Measurements from ENCODE around the gene KRT6A.
A peak's percentile ranks its signal among the peaks of the same experiment; 100 is the strongest.

The KRT6A gene

DNA sequence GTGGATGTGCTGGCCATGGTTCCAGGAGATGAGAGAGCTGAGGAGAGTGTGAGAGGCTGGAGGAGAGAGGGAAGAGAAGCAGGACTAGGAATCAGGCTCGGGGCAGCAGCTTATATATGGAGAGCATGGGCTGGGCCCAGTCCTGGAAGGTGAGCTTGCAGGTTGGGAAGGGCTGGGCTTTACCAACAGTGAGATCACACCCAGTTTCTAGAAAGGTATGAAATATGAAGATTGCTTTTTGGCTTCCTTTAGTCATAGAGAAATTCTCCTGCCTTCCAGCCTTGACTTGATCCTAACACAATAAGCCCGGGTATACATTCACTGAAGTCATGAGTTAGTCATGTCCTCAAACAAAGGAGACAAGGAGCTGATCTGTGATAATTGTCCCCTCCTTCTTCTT lies at the start of gene KRT6A:
Gene KRT6A, minus strand, starts transcription at position 86 of the 400 bp plus-strand sequence. Its CDS starts 69 bp downstream, at position 17.
- no peak for DNase-seq
- no peak for TF ChIP-seq POLR2A (IDR thresholded peaks at IDR 0.05; ENCODE audit: low read length)

DNA sequence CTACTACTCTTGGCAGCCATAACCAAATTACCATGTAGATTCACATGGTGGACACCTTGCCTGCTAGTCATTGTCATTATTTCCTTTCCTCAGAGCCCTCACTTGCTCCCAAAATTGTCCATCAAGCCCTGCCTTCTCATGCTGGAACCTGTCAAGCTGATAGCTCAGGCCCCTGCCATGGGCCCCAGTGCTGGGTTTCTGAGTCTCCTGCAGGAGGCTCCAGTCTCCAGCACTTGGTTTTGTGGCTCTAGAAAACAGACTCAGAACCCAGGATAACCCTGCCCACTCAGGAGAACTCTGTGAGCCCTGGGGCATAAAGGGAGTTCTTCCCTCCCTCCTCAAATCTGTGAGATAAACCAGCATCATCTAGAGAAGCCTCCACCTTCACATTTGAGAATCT lies 49.1 kb upstream of the KRT6A start:
- DNase-seq: peak in 1 of 2 experiments; percentile 24
- TF ChIP-seq GATA1 (IDR thresholded peaks at IDR 0.05; ENCODE audit: low read depth, low read length): no peak
- no peak for TF ChIP-seq POLR2A (IDR thresholded peaks at IDR 0.05; ENCODE audit: low read length)

DNA sequence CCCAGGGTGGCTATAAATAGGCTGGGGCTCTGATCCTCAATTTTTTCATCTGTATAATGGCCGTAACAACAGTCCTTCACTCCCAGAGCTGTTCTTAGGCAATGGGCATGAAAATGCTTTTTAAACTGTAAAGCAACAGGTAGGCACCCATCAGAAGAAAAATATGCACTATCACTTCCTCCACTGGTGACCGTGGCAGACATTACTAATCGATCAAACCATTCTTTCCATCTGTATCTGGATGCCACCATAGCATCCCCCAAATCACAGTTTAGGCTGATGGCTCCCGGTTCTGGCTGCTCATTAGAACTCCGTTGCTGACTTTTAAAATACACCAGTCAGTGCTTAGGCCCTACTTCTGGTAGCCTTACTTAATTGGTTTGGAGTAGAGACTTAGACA lies 48.7 kb upstream of the KRT6A start:
- DNase-seq: no peak
- no peak for TF ChIP-seq POLR2A (IDR thresholded peaks at IDR 0.05; ENCODE audit: low read length)
- no peak for TF ChIP-seq GATA1 (IDR thresholded peaks at IDR 0.05; ENCODE audit: low read depth, low read length)

DNA sequence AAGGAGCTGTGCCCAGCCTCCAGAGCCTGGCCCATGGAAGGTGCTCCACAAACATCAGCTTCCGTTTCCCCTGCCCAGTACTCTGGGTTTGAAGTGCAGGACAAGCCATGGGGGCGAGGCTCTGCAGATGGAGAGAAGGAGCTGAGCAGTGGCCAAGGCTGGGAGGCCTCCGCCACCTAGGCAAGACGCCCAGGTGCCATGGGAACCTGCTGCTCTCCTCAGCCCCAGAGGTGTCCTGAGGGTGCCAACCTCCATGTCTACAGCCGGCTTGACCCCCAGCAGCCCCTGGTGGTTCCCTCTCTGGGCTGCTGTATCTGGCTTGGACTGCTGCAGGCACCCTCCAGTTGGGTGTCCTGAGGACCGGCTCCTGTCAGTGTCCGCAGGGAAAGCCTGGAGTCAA lies 47.5 kb upstream of the KRT6A start:
- TF ChIP-seq GATA1 (IDR thresholded peaks at IDR 0.05; ENCODE audit: low read depth, low read length): no peak
- TF ChIP-seq POLR2A (IDR thresholded peaks at IDR 0.05; ENCODE audit: low read length): no peak
- DNase-seq: no peak

DNA sequence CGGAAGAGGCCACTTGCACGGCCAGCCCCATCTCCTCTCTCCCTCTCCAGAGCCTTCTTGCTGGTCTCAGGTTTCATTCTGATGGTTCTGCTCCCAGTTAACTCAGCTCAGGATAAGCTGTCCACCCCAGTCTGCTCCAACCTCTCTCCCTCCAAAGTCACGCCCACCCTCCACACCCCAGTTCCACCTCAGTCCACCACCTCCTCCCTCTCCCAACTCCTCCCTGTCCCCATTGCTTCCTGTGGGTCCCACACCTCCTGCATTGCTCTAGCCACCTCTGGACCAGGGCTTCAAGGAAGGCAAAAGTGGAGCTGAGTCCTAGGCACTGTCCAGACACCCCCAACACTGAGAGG lies 46.7 kb upstream of the KRT6A start:
- DNase-seq: no peak

DNA sequence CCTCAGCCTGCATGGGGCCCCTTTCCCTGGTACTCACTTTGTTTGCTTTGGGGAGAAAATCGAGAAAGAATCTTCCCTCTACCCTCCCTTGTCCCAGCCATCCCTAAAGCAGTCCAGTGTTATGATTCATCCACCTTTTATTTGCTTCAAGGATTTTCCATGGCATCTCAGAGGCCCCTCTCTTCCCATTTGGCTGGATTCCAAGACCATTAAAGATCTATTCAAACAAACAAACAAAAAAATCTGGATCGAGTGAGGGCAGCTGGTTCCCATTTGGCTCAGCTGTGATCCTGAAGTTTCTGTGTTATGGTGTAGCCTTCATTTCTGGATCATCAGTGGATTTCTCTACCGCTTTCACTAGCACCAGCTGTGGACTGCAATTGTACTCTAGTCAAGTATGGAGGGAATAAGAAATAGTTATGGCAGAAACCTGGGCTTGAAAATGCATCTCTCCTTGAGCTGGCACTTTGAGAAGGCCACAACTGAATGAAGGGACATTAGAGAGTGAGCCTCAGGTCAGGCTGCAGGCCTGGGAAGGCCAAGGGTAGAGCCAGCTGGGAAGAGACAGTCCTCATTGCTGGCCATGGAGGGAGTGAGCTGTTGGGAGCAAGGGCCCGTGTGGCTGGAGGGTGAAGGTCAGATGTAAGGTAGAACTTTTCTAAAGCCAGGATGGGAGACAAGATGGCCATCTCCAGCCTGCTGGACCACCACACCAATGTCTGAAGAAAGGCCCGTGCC lies 46.2 kb upstream of the KRT6A start:
- no peak for DNase-seq
- TF ChIP-seq GATA1 (IDR thresholded peaks at IDR 0.05; ENCODE audit: low read depth, low read length) (no peak), POLR2A (IDR thresholded peaks at IDR 0.05; ENCODE audit: low read length) (no peak)

More for the DNA sequence above, 46.7 kb upstream of the KRT6A start:
- TF ChIP-seq POLR2A (IDR thresholded peaks at IDR 0.05; ENCODE audit: low read length) (no peak), GATA1 (IDR thresholded peaks at IDR 0.05; ENCODE audit: low read depth, low read length) (no peak)

DNA sequence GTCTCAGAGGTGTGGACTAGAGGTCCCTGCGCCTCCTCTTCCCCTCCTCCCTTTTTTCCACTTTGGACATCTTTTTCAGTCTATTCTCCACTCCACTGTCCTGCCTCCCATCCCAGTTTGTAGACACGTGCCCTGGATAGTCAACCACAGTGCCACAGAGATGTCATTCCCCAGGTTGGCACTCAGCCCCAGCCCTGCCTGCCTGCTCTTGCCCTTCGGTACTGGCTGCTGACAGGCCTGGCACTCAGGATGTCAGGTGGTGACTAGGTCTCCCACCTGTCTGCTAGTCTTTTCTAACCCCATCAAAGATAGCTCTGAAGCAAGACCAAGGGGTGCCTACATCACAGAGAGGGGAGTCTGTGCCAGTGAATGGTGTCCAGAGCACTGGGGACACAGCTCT lies 44.0 kb upstream of the KRT6A start:
- TF ChIP-seq POLR2A (IDR thresholded peaks at IDR 0.05; ENCODE audit: low read length): no peak
- TF ChIP-seq GATA1 (IDR thresholded peaks at IDR 0.05; ENCODE audit: low read depth, low read length): no peak
- no peak for DNase-seq

DNA sequence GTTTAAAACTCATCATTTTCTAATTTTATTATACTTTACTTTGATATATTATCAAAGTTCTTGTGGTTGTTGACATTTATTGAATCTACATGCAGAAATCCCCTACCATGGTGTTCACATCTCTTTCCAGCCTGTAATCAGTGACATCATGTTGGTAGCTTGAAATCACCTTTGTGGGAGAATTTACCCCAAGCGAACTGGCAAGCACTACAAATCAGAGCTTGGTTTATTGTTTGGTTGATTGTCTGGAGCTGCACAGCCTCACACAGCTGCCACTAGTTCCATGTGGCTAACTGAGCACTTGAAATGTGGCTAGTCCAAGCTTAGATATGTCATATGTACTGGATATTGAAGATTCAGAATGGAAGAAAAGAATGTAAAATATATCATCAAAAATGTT lies 42.5 kb upstream of the KRT6A start:
- TF ChIP-seq GATA1 (IDR thresholded peaks at IDR 0.05; ENCODE audit: low read depth, low read length): no peak
- no peak for DNase-seq

DNA sequence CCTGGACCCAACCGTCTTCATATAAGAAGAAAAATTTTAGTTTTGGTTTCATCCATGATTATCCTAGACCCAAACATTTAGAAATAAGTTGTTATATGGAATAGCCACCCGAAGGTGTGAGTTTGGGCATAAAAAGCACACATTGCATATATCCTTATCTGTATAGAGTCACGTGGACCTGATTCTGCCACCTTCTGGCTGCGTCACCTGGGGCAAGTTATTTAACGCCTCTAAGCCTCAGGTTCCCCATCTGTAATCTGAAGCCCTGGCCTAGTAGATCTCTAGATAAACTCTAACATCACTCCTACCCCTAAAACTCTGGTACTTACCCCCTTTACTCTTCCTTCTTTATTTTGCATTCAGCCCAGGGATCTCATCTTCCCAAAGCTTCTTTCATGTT lies 41.4 kb upstream of the KRT6A start:
- TF ChIP-seq GATA1 (IDR thresholded peaks at IDR 0.05; ENCODE audit: low read depth, low read length) (no peak), POLR2A (IDR thresholded peaks at IDR 0.05; ENCODE audit: low read length) (no peak)
- no peak for DNase-seq

DNA sequence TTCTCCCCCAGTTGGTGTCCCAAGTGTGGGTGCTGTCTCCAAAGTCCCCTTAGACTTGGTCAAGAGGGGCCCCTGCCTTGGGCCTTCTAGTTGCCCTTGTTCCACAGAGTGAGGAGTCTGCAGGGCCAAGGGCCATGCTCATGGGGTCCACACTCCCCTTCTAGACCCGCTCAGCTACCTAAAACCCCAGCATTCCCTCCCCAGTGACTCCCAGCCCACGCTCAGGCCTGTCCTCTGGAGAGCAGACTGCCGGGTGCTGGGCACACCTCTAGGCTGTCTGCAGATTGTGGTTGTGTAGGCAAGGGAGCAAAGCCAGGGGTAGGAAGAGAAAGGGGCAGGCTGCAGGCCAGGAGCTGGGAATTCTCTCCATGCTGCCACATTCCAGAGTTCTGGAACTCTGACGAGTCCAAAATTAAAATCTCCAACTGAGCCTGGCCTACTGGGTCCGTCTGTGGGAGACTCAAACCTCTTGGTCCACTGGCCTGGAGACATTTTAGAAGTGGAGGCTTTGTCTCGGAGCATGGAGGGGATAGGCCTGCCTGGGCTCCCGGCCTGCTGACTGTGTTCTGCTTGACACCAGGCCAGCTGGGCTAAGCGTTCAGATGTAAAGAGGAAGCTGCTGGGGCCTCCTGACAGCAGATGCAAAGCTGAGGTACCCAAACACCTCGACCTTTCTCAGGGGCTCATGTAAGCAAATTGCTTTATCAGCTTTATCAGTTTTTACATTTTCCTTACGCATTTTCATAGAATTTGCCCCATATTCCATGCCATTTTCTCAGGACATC lies 40.8 kb upstream of the KRT6A start:
- no peak for DNase-seq
- TF ChIP-seq POLR2A (IDR thresholded peaks at IDR 0.05; ENCODE audit: low read length): no peak
- TF ChIP-seq GATA1 (IDR thresholded peaks at IDR 0.05; ENCODE audit: low read depth, low read length): no peak

DNA sequence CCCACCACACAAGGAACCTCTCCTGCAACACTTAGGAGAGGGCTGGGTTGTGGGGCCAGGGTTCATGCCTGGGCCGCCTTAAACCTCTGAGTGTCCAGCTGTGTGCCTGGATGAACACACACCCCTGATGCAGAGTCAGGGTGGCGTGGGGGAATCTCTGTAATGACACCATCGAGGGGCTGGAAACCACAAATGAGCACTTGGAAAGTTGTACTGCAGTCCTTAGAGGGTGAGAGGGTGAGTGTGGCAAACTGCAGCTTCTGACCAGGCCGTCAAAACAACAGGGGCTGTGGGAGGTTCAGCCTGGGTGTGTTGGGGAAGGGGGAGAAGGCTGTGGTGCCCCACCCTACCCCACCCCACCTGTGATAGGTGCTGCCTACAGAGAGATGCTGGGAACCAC lies 39.6 kb upstream of the KRT6A start:
- TF ChIP-seq POLR2A (IDR thresholded peaks at IDR 0.05; ENCODE audit: low read length): no peak
- TF ChIP-seq GATA1 (IDR thresholded peaks at IDR 0.05; ENCODE audit: low read depth, low read length): no peak
- no peak for DNase-seq

DNA sequence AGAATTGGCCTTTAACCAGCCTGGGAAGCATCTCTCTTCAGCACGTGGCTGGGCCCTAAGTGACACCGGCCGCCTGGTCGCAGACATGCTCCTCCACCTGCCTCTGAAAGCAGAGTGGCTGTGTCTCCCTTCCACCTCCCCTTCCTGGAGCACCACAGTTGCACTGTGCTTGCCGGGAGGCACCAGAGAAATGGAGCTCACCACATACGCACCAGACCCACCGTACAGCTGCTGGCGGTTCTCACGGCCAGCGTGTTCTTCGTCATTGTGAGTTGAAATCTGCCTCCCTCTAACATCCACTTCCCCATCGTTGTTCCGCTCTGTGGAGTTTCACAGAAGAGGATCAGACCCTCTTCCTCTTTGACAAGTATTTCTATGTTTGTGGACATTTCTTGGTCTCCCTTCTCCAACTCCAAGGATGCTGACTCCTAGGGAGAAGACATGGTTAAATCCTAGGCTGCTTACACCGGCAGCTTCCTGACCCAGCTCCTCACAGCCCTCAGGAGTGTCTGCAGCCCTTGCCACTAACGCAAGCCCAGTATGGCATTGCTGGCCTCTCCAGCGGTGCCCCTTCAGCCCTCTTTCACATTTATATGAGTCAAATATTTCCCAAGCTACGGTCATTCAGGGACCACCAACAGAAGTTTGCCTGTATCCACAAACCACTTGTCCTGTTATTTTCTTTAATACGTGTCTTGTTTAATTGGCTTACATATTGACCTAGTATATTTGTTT lies 38.7 kb upstream of the KRT6A start:
- DNase-seq: no peak
- no peak for TF ChIP-seq GATA1 (IDR thresholded peaks at IDR 0.05; ENCODE audit: low read depth, low read length)
- TF ChIP-seq POLR2A (IDR thresholded peaks at IDR 0.05; ENCODE audit: low read length): no peak

DNA sequence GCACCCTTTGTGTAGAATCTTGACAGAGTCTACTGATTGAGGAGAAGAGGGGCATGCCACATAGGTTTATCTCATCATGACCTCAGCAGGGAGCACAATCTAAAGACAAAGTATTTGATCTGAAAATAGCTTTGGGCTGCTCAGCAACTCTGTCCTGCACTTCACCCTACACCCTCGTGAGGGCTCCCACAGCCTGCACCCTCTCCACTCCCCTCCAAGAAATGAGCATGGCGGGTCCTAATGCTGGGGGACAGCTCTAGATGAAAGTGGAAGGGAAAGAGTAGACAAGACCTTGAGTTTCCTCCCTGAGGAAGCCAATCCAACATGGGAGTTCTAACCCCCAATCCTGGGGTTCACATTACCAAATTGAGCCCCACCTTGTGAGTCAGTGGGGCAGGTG lies 37.8 kb upstream of the KRT6A start:
- no peak for DNase-seq
- TF ChIP-seq GATA1 (IDR thresholded peaks at IDR 0.05; ENCODE audit: low read depth, low read length) (no peak), POLR2A (IDR thresholded peaks at IDR 0.05; ENCODE audit: low read length) (no peak)

DNA sequence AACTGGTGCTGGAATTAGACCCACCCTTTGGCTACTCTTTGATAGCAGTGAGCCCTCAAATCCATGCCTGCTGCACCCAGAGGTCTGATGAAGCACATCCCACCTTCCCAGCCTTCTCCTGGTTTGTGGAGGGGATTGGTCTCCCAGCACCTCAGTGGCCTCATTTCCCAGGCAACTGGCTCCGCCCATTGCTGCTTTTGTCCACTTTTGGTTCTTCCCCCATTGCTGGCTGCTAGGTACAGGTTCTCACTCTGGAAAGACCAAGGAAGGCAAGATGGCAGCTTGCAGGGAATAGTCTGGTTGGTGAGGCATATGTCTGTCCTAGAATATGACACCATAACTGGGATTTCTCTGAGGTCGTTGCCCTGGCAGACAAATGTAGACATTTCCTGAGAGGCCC lies 37.3 kb upstream of the KRT6A start:
- TF ChIP-seq POLR2A (IDR thresholded peaks at IDR 0.05; ENCODE audit: low read length): no peak
- TF ChIP-seq GATA1 (IDR thresholded peaks at IDR 0.05; ENCODE audit: low read depth, low read length): no peak
- no peak for DNase-seq

Data from erythroblast (primary cell).